IMR-90 (cell line): ENCODE measurements around the gene PTGES3. TPM values are rescaled to one million over a fixed set of nuclear protein-coding genes. Genes with fewer than 3 reads are reported as not detected.

ENCODE experiments used
- ATAC-seq: fragments of 200-7000 bp; cut with Tn5 transposase; 2 replicates; pipeline ENCODE4 v1.9.1; 2020; ENCODE audit warnings: low read depth, mild to moderate bottlenecking, moderate library complexity
- BruUV-seq: library from RNA; stranded (reverse); fragments of 400-500 nt; replicated peaks from 2 replicates; lab custom pipeline; 2021; lab: Mats Ljungman, UMichigan
- CTCF ChIA-PET: fragments of 300-600 bp; formaldehyde crosslinking; extraction: SDS; loops from one replicate; lab custom pipeline; 2021; ENCODE audit warnings: antibody characterized with exemption; lab: Yijun Ruan, JAX
- POLR2A ChIA-PET: fragments of 300-600 bp; sonication (Branson Sonifier 250); formaldehyde crosslinking; loops from one replicate; lab custom pipeline; 2022; ENCODE audit warnings: antibody characterized with exemption; ENCODE audit not compliant: unreplicated experiment; lab: Charles Lee
- DNase-seq: peaks from one replicate; pipeline ENCODE4 v3.0.0; 2013
- H2AFZ ChIP-seq: replicated peaks from 2 replicates; pipeline ENCODE3; 2013; ENCODE audit warnings: low read length, mild to moderate bottlenecking; ENCODE audit not compliant: poor library complexity
- H2AK5ac ChIP-seq: 2 replicates; pipeline ENCODE4 v1.6.1; 2013; ENCODE audit warnings: low read depth, low read length, inconsistent platforms
- H2AK9ac ChIP-seq: replicated peaks from 2 replicates; pipeline ENCODE3; 2013; ENCODE audit warnings: mild to moderate bottlenecking, low read depth, low read length, moderate library complexity; ENCODE audit not compliant: poor library complexity
- H2BK120ac ChIP-seq: 2 replicates; pipeline ENCODE4 v1.6.1; 2013; ENCODE audit warnings: low read depth, low read length, inconsistent platforms
- H2BK15ac ChIP-seq: 3 replicates; pipeline ENCODE4 v1.6.1; 2013; ENCODE audit warnings: low read depth, low read length, inconsistent platforms
- H2BK20ac ChIP-seq: 2 replicates; pipeline ENCODE4 v1.6.1; 2013; ENCODE audit warnings: low read depth, mild to moderate bottlenecking, inconsistent platforms, low read length, moderate library complexity
- H2BK5ac ChIP-seq: 2 replicates; pipeline ENCODE4 v1.6.1; 2013; ENCODE audit warnings: mild to moderate bottlenecking, low read depth, low read length, inconsistent platforms; ENCODE audit not compliant: poor library complexity, severe bottlenecking
- H3K14ac ChIP-seq: replicated peaks from 2 replicates; pipeline ENCODE4 v1.6.1; 2013; ENCODE audit warnings: low read depth, low read length, inconsistent platforms
- H3K18ac ChIP-seq: 2 replicates; pipeline ENCODE4 v1.6.1; 2013; ENCODE audit warnings: low read depth, low read length, control low read depth
- H3K23ac ChIP-seq: 2 replicates; pipeline ENCODE4 v1.6.1; 2013; ENCODE audit warnings: low read depth, low read length, inconsistent platforms
- H3K27ac ChIP-seq: 2 replicates; pipeline ENCODE4 v1.5.1; 2013; ENCODE audit warnings: mild to moderate bottlenecking, control low read depth, low read length; ENCODE audit not compliant: insufficient read depth
- H3K27me3 ChIP-seq: 2 replicates; pipeline ENCODE4 v1.6.1; 2013; ENCODE audit warnings: low read length; ENCODE audit not compliant: control insufficient read depth, insufficient read depth
- H3K36me3 ChIP-seq: 2 replicates; pipeline ENCODE4 v1.6.1; 2013; ENCODE audit warnings: low read length, mixed read lengths; ENCODE audit not compliant: control insufficient read depth, insufficient read depth
- H3K4ac ChIP-seq: 2 replicates; pipeline ENCODE4 v1.6.1; 2013; ENCODE audit warnings: low read depth, low read length, inconsistent platforms
- H3K4me1 ChIP-seq: 2 replicates; pipeline ENCODE4 v1.6.1; 2013; ENCODE audit warnings: low read length, mixed read lengths; ENCODE audit not compliant: control insufficient read depth, insufficient read depth
- H3K4me2 ChIP-seq: 2 replicates; pipeline ENCODE4 v1.6.1; 2013; ENCODE audit warnings: low read depth, mild to moderate bottlenecking, control low read depth, low read length, moderate library complexity
- H3K4me3 ChIP-seq: 2 replicates; pipeline ENCODE4 v1.5.1; 2013; ENCODE audit warnings: low read depth, mild to moderate bottlenecking, control low read depth, low read length, moderate library complexity; ENCODE audit not compliant: insufficient read depth
- H3K56ac ChIP-seq: 2 replicates; pipeline ENCODE4 v1.6.1; 2013; ENCODE audit warnings: low read length, inconsistent platforms; ENCODE audit not compliant: insufficient read depth; ENCODE audit errors: extremely low read depth
- H3K79me1 ChIP-seq, 2 experiments: 2 replicates each; pipeline ENCODE4 v1.6.1; 2013; ENCODE audit warnings: low read length in 2 of 2, inconsistent platforms in 1 of 2, low read depth in 1 of 2
- H3K9ac ChIP-seq: 2 replicates; pipeline ENCODE4 v1.6.1; 2013; ENCODE audit warnings: low read depth, low read length, control low read depth
- H3K9me1 ChIP-seq: 2 replicates; pipeline ENCODE4 v1.6.1; 2013; ENCODE audit warnings: low read length, inconsistent platforms; ENCODE audit not compliant: insufficient read depth
- H3K9me3 ChIP-seq: 2 replicates; pipeline ENCODE4 v1.6.1; 2013; ENCODE audit warnings: low read length; ENCODE audit not compliant: control insufficient read depth, insufficient read depth
- H4K20me1 ChIP-seq: 2 replicates; pipeline ENCODE4 v1.6.1; 2013; ENCODE audit warnings: low read length, inconsistent platforms; ENCODE audit not compliant: insufficient read depth
- H4K5ac ChIP-seq: 2 replicates; pipeline ENCODE4 v1.6.1; 2013; ENCODE audit warnings: mild to moderate bottlenecking, low read depth, low read length, control low read depth
- H4K8ac ChIP-seq, 2 experiments: 2 replicates each; pipeline ENCODE4 v1.6.1; 2013; ENCODE audit warnings: low read depth in 2 of 2, low read length in 2 of 2, control low read depth in 1 of 2, inconsistent platforms in 1 of 2
- H4K91ac ChIP-seq: 2 replicates; pipeline ENCODE4 v1.6.1; 2013; ENCODE audit warnings: low read depth, low read length, inconsistent platforms; ENCODE audit not compliant: insufficient read depth
- MAZ ChIP-seq: IDR thresholded peaks from 2 replicates; pipeline ENCODE4 v1.6.1; 2012; ENCODE audit warnings: low read depth, mild to moderate bottlenecking, low read length, improper control_type of control experiment, moderate library complexity, borderline replicate concordance
- MXI1 ChIP-seq: IDR thresholded peaks from 2 replicates; pipeline ENCODE4 v1.6.1; 2012; ENCODE audit warnings: low read depth, mild to moderate bottlenecking, low read length, moderate library complexity, borderline replicate concordance
- NFE2L2 ChIP-seq: fragments of 150-350 bp; IDR thresholded peaks from 2 replicates; pipeline ENCODE4 v1.6.1; 2016; ENCODE audit warnings: low read depth, mild to moderate bottlenecking, low read length
- POLR2A ChIP-seq: IDR thresholded peaks from 2 replicates; pipeline ENCODE4 v1.6.1; 2012; ENCODE audit warnings: mild to moderate bottlenecking, low read depth, low read length
- RCOR1 ChIP-seq: IDR thresholded peaks from 2 replicates; pipeline ENCODE4 v1.6.1; 2012; ENCODE audit warnings: mild to moderate bottlenecking, low read length, improper control_type of control experiment; ENCODE audit not compliant: insufficient replicate concordance
- SMC3 ChIP-seq: fragments of 150-350 bp; IDR thresholded peaks from 2 replicates; pipeline ENCODE4 v1.6.1; 2016; ENCODE audit warnings: low read depth, mild to moderate bottlenecking, antibody characterized with exemption, low read length, moderate library complexity
- WGBS, 2 experiments: methylation state at CpG; one replicate each; pipeline versions ENCODE4 v1.1.5 to v1.1.7; 2013; ENCODE audit warnings: missing lambda C conversion rate in 2 of 2; ENCODE audit not compliant: insufficient read length in 1 of 2; ENCODE audit errors: extremely low coverage in 2 of 2; 5-methylcytosine and 5-hydroxymethylcytosine counted together
- dilution Hi-C: fragments of 300-500 bp; cut with HindIII; formaldehyde crosslinking; loops from one replicate; pipeline ENCODE4 v1.14.3; 2018; ENCODE audit warnings: low sequenced_read_pairs; ENCODE audit not compliant: unreplicated experiment
- in situ Hi-C: fragments of 300-500 bp; cut with MboI; formaldehyde crosslinking; loops from 3 replicates; pipeline ENCODE4 v1.14.3; 2019; ENCODE audit warnings: low sequenced_read_pairs, inconsistent platforms, mixed read lengths
- intact Hi-C: fragments of 100-400 bp; cut with micrococcal nuclease; formaldehyde crosslinking; loops from 2 replicates; pipeline ENCODE4 v1.10.0; 2022
- polyA plus RNA-seq, 3 experiments: library from polyadenylated mRNA; depleted of rRNA; stranded (reverse); fragments of >200 nt; gene quantifications; 2 replicates each; pipeline ENCODE4 v1.2.3, GENCODE V29; 2012; ENCODE audit warnings: low replicate concordance in 1 of 3
- total RNA-seq: library from RNA; depleted of rRNA; stranded (reverse); fragments of >200 nt; gene quantifications from 2 replicates; pipeline ENCODE4 v1.2.3, GENCODE V29; 2012
- TF ChIP-seq, protein P1 (sequence below): fragments of 150-350 bp; IDR thresholded peaks from 2 replicates; pipeline ENCODE4 v1.6.1; 2016; ENCODE audit warnings: low read depth, mild to moderate bottlenecking, low read length, moderate library complexity, borderline replicate concordance

The PTGES3 gene
- total and polyA plus RNA-seq, 2 of the 4 experiments (the other 2 are of a cell fraction): 42.7 to 73.2 TPM

DNA sequence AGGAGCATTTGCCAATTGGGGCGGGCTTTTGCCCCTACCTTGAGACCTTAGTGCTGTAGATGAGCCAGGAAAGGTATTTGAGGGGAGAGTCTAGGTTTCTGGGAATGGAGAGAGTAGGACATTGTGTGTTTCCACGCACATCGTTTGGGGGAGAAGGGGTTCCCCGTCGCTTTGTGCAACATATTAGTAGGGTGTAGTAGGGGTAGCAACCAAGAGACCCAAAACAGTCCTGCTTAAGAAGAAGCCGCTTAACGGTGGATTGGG, 694 bp upstream of the PTGES3 start:
- Histone ChIP-seq H3K4ac (peak overlapping the region; percentile 79), H2BK15ac (peak overlapping the region; percentile 13; the same call in 1 of the 3 replicates), H3K4me3 (peak overlapping the region; percentile 49), H4K91ac (peak overlapping the region; percentile 83), H2BK5ac (peak overlapping the region; percentile 83), H4K5ac (peak overlapping the region; percentile 81), H3K9me3 (no peaks in the 10 kb centered on the region), H4K20me1 (peaks cover 36% of the 10 kb centered on the region), H3K9ac (peak overlapping the region; percentile 88), H3K36me3 (no peaks in the 10 kb centered on the region; the same call in none of the 2 replicates), H2BK20ac (0 out of 2 replicates have a peak overlapping the region, but pooled peaks have one; percentile 28), H3K9me1 (no peaks in the 10 kb centered on the region), H3K27me3 (no peaks in the 10 kb centered on the region), H2BK120ac (peak overlapping the region; percentile 32; the same call in 1 of the 2 replicates), H3K18ac (peak overlapping the region; percentile 59), H3K79me1 (peaks cover 6 to 15% of the 10 kb centered on the region in 2 experiments; a peak in 3 of 4 replicates), H3K4me1 (peaks cover 6% of the 10 kb centered on the region), H2AK9ac (peak overlapping the region; percentile 87), H3K27ac (peak overlapping the region; percentile 83), H3K14ac (peak overlapping the region; percentile 95), H3K23ac (peak overlapping the region; percentile 95), H3K4me2 (peak overlapping the region; percentile 75), H2AFZ (peak overlapping the region; percentile 81), H3K56ac (peak overlapping the region; percentile 62), H4K8ac (peak overlapping the region; percentile 92 to 99), H2AK5ac (peak overlapping the region; percentile 95)
- dilution Hi-C loops: no loop called here
- POLR2A ChIA-PET: interaction anchor here (0.8 to 0.9 kb wide), 2 partner anchors 14 to 37 kb away, joined by 3 read pairs; no protein-coding TSS in a partner anchor
- TF ChIP-seq NFE2L2 (no peak), MAZ (no peak), RCOR1 (no peak), MXI1 (no peak), SMC3 (no peak), POLR2A (no peak)
- TF ChIP-seq, protein P1, sequence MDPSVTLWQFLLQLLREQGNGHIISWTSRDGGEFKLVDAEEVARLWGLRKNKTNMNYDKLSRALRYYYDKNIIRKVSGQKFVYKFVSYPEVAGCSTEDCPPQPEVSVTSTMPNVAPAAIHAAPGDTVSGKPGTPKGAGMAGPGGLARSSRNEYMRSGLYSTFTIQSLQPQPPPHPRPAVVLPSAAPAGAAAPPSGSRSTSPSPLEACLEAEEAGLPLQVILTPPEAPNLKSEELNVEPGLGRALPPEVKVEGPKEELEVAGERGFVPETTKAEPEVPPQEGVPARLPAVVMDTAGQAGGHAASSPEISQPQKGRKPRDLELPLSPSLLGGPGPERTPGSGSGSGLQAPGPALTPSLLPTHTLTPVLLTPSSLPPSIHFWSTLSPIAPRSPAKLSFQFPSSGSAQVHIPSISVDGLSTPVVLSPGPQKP: no peak
- no peak for DNase-seq
- intact Hi-C loops: loop anchor here (1.0 kb wide), 2 partner anchors 37 to 51 kb away; partner anchors contain the start of gene NACA
- no TSS peak for BruUV-seq
- CTCF ChIA-PET: interaction anchor here (2.2 kb wide), 1 partner anchor 52 kb away, joined by 7 read pairs; no protein-coding TSS in a partner anchor
- in situ Hi-C loops: no loop called here
- ATAC-seq: no peak
- WGBS, 2 experiments: 11% methylated on average over 4 of the region's 7 CpGs; no CpG with 5 or more reads in 1 of the 2 experiments
